GM19239 (cell line): ENCODE measurements around the gene RETREG2.
A peak's percentile ranks its signal among the peaks of the same experiment; 100 is the strongest.

Source experiments
- DNase-seq: peaks from one replicate; pipeline ENCODE4 v3.0.0; 2011; ENCODE audit warnings: low spot score; ENCODE audit not compliant: insufficient read length
- FAIRE-seq: peaks from 2 replicates; lab custom pipeline; 2011; peaks lifted over from hg19 to GRCh38; lab: Jason Lieb, UNC

The RETREG2 gene, protein sequence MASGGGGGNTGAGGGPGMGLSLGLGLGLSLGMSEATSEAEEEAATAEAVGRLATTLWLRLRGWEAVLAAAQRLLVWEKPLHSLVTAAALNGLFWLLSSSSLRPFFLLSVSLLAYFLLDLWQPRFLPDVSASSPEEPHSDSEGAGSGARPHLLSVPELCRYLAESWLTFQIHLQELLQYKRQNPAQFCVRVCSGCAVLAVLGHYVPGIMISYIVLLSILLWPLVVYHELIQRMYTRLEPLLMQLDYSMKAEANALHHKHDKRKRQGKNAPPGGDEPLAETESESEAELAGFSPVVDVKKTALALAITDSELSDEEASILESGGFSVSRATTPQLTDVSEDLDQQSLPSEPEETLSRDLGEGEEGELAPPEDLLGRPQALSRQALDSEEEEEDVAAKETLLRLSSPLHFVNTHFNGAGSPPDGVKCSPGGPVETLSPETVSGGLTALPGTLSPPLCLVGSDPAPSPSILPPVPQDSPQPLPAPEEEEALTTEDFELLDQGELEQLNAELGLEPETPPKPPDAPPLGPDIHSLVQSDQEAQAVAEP

GRCh38 chr2:219177552-219178376 lies at the start of gene RETREG2:
RETREG2 (plus strand) TSS chr2:219178275; CDS start chr2:219178353, 78 bp downstream.
- peak; percentile 23 for FAIRE-seq
- peak; percentile 96 for DNase-seq

- FAIRE-seq (no peak), DNase-seq (no peak)
These were observed 49.7 kb upstream of the RETREG2 start for GRCh38 chr2:219128396-219128795.

DNA sequence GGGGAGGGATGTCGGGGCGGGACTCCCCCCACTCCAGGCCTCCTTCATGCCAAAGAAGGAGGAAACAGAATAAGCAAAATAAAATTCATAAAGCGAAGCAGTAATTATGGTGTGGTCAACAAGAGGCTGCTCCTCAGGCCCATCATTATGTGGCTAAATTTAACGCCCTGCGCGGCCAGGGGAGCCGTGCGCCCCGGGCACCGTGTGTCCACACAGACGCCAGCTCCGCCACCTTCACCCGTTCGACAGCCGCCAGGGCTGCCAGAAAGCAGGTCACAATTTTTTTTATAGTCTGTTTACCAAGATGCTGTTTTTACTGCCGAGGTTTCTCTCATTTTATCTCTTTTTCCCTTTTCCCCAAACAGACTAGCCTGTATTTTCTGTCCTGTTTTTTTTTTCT lies 48.5 kb upstream of the RETREG2 start:
- FAIRE-seq (no peak), DNase-seq (no peak)

DNA sequence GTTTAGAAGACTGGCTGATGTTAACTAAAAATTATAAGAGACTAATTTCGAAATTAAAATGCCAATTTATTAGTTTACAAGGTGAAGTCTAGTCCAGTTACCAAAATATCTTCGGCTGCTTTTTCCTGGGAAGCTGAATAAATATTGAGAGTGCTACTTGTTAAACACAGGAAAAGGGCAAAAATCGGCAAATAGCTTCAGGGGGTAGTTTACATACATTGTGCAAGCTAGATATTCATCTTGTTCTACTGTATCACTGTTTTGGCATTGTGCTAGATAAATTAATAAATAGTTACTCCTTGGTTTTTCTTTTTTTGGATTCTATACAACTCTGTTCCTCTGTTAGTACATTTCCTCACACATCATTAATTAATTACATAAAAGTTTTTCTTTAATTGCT lies 46.7 kb upstream of the RETREG2 start:
- FAIRE-seq = no peak
- no peak for DNase-seq

DNA sequence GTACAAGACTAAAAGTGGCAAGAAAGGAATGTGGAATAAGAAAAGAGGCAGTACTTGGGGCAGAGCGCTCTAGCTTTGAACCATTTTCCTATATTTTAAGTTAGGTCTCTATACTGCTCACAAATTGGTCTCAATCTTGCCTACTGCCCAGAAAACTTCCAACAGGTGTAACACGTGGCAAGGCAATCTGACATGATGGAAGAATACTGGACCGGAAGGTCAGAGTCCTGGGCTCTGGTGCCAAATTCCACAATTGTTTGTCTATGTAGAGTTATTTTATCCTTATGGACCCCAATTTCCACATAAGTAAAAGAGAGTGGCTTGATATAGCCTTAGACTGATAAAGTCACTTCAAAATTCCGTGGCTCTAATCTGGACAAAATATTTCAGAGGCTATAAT lies 46.3 kb upstream of the RETREG2 start:
- FAIRE-seq = no peak
- no peak for DNase-seq

- FAIRE-seq = no peak
- DNase-seq = no peak
These were observed 44.1 kb upstream of the RETREG2 start for GRCh38 chr2:219133976-219134375.

DNA sequence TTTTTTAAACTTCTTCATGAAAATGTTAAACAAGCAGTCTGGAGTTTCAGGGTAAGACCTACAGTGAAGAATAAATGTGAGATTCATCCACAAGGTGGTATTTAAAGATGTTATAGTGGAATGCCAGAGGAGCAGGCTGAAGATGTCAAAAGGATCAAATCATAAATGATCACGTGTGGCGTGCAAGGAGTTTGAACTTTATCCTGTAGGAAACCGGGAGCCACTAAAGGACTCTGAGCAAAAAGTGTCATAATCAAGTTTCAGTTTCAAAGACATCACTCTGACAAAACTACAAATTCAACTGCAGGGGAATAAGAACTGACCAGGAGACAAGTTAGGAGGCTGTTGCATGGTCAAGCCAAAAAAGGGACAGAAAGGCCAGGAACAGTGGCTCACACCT lies 37.4 kb upstream of the RETREG2 start:
- no peak for DNase-seq
- no peak for FAIRE-seq

DNA sequence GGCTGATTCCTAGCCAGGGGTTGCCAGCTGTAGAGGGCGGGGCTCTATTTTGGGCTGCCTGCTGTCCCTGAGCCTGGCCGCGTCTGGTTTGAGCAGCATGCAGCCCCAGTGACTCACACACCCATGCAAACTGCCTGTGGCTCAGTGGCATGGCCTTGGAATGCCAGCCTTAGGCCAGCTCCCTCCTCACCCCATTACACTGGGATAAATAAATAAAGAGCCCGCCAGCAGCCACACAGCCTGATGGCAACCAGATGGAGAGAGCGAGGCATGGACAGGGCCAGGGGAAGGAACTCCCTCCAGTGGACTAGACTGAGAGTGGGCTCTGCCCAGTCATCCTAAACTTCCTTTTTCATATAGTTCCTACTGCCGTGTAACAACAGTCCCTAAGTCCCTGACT lies 35.7 kb upstream of the RETREG2 start:
- no peak for FAIRE-seq
- no peak for DNase-seq

DNA sequence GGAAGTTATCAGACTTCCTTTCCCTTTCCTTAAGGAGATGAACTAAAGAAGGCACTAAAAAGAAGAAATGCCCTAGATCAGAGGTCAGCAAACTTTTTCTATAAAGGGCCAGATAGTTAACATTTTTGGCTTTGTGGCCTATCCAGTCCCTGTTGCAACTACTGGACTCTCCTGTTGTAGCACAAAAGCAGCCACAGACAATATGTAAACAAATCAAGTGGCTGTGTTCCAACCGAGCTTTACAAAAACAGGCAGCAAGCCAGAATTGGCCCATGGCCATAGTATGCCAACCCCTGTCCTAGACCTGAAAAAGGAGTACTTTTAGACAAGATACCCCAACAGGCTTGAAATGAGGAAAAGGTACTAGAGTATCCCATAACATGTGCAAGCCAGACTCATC lies 28.4 kb upstream of the RETREG2 start:
- FAIRE-seq = no peak
- DNase-seq = no peak

DNA sequence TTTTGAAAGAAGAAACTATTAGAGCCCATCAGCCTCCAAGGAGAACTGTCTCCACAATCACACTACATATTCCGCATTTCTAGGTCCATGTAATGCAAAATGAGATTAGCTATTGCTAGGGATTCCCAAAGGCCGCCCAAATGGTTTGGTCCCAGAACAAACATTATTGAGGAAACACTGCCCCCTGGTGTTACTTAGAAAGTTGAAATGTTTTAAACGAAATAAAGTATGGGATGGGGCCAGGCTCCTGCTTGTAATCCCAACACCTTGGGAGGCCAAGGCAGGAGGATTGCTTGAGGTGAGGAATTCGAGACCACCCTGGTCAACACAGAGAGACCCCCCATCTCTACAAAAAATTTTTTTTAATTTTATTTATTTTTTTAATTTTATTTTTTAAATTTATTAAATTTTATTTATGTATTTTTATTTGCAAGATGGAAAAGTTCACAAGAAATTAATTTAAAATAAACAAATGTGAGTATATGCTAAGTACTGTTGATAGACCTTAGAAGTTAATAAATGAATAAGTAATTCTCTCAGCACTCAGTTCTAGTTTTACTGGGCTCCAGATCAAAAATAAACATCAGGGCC lies 22.9 kb upstream of the RETREG2 start:
- DNase-seq (peak; percentile 45), FAIRE-seq (peak; percentile 82)

- DNase-seq = no peak
- FAIRE-seq = no peak
These were observed 20.7 kb upstream of the RETREG2 start for GRCh38 chr2:219157396-219157795.

DNA sequence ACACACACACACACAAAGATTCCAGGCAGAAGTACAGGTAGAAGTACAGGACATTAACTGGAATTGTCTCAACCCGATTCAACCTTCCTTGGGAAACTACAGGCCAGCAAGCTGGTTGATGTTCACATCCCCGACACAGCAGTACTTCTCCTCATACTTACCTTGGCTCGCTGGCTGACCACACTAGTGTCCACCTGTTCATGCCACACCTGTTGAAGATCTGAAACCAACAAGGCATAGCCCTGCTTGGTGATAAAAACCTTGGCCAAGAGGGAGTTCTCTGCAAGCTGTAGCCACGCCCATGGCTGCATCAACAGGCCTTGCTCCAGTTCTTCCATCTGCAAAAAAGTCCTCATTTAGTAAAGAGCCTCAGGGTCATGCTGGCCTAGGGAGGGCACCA lies 20.1 kb upstream of the RETREG2 start:
- no peak for DNase-seq
- no peak for FAIRE-seq

GRCh38 chr2:219158586-219158985 lies 19.5 kb upstream of the RETREG2 start:
- DNase-seq (no peak), FAIRE-seq (no peak)

DNA sequence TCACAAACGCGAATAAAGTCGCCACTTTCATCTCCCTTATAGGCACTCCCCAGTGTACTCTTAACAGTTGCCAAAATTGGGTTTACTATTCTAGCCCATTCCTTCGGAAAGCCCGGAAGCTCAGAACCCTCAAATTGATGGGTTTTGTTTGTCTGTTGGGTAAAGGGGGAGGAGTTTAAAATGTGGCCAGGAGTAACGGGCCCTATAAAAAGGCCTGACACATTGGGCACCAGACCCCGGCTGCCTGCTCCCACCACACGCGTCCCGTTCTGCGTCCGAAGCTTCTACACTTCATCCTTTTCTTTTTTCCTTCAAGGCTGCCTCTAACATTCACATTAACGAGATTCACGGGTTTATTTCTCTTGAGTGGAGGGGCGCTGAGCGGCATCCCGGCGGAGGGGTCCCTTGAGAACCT lies 18.3 kb upstream of the RETREG2 start:
- DNase-seq (no peak), FAIRE-seq (peak; percentile 69)

DNA sequence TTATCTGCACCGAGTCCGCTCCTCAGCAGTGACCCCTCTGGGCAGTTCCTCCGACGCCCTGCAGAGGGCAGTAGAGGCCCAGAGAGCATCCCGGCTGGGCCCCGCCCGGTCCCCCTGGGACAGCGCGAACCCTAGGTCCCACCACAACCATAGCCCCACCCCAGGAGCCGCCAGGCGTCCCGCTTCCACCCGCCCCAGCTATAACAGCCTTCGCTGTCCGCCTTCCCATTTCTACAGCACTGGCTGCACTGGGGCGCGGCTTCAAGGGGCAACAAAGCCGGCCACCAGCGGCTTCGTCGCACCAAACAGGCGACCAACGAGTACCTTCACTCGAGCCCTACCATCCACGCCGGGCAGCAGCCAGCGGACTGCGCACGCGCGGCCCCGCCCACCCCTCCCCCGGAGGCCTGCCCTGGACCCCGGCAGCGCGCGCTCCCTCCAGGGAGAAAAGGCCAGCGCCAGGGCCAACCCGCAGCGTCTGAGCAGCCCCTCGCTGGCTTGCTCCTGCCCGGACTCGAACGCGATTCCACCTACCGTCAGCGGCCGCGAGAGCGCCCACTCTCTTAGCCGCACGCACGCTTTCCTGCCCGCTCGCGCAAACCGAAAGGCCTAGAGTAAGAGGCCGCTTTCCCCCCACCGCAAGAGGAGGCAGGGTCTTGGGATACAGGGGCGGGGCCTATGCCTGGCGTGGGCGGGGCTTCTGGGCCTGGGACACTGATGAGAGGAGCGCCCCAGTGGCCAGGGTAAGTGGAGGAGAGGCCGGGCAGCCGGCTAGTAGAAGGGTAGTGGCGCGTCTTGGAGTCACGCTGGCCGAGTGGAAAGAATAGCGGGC lies 17.7 kb upstream of the RETREG2 start, which contains the start of gene NHEJ1:
TSS of gene NHEJ1 (minus strand) at position 630 of the 832 bp plus-strand sequence. CDS start 2,453 bp downstream, outside the sequence.
- FAIRE-seq (peak; percentile 96), DNase-seq (peak; percentile 91)

DNA sequence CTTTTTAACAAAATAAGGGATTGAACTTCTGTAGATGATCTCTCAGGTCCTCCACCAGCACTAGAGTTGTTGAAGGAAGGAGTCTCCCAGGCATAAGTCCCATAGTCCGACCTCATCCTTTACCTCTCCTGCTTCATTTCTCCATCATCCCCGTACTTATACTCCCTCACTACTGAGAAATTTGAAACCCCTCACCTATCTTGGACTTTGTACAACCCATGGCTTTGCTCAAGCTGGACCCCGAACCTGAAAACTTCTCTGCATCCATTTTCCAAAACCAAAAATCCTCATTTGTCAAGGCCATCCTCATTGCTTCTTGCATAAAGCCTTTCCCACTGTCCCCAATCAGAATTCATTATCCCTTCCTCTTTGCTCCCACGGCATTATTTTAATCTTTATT lies 17.0 kb upstream of the RETREG2 start:
- peak; percentile 26 for FAIRE-seq
- no peak for DNase-seq

- no peak for DNase-seq
- no peak for FAIRE-seq
These were observed 14.9 kb upstream of the RETREG2 start for GRCh38 chr2:219163156-219163555.

- FAIRE-seq (no peak), DNase-seq (no peak)
These were observed 12.8 kb upstream of the RETREG2 start for GRCh38 chr2:219165058-219165911.

GRCh38 chr2:219167997-219168396 lies 10.1 kb upstream of the RETREG2 start:
- FAIRE-seq = no peak
- DNase-seq = no peak
